ENCODE results near the gene APBA2.

The APBA2 gene

DNA sequence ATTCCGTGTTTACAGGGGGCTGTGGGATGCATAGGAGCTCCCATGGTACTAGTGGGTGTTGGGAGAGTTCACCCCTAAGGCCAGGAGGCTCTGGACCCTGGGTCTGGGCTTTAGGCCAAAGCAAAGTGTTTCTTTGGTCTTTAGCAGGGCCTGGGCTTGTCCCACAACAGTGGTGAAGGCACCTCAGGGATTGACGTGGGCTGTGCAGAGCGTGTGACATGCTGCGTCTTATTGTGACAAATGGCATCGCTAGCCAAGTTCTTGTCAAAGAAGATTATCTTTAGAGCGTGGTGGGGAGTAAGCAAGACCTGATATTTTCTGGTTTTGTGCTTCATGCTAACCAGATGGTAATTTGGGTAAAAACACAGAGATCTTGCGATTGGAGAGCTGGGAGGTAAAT is 170.1 kb downstream of the APBA2 start:
- DNase-seq = no peak
- no peaks in the 10 kb centered on the region for H3K4me1 Mint-ChIP-seq

DNA sequence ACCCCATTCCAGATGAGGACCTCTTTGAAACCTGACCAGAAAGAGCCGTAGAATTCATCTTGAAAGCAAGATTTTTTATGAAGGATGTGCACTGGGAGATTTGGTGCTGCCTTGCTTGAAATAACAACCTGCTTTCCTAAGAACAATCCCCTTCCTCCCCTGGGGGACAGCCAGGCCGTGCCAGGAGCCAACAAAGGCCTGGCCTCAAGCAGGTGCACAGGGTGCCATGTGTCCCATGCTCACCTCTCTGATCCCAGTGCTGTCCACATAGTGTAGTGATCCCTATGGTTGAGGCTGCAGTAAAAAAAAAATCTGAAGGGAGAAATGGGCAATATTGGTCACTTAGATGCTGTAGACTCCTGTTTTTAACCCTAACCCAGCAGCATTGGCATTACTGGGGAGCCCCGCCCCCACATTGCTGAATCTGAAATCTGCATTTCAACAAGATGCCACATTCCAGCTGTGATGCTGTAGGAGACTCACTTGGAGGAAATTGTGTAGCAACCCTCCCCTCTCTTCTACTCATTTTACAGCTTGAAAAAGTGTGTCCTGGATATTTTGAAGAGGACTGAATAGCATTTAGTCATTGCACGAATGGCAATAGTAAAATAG is 171.2 kb downstream of the APBA2 start:
- Mint-ChIP-seq H3K27ac (no peak overlapping the region), H3K36me3 (no peaks in the 10 kb centered on the region), H3K4me3 (no peak overlapping the region), H3K9me3 (peaks cover 0 to 8% of the 10 kb centered on the region in 2 donors), H3K4me1 (no peaks in the 10 kb centered on the region), H3K27me3 (peaks cover 0 to 5% of the 10 kb centered on the region in 2 donors)
- no peak for DNase-seq
- no peak for ATAC-seq (replicated peaks)

More for the DNA sequence above, 170.1 kb downstream of the APBA2 start:
- Mint-ChIP-seq H3K9me3 (peaks cover 0 to 8% of the 10 kb centered on the region in 2 donors), H3K27me3 (no peaks in the 10 kb centered on the region), H3K27ac (no peak overlapping the region), H3K4me3 (no peak overlapping the region), H3K36me3 (no peaks in the 10 kb centered on the region)
- ATAC-seq (replicated peaks) = no peak

DNA sequence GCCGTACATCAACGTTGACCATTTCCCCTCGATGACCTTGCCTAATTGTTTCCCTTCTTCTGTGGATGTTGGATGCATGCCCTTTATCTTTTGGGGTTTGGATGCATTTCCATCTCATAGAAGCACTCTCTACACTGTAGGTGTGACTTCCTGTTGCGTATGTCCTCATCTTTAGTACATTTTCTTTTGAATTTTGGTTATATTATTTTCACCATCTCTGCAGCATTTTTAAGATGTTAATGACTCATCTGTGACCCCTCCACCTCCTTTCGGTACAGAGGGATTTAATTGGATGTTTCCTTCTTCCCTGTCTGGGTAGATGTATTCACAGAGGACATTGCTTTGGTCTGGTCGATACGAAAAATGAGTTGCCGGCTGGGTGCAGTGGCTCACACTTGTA is 172.1 kb downstream of the APBA2 start:
- H3K27me3 Mint-ChIP-seq = peaks cover 0 to 5% of the 10 kb centered on the region in 2 donors
- ATAC-seq (replicated peaks) (no peak), DNase-seq (no peak)
- no peak overlapping the region for H3K4me3 Mint-ChIP-seq
- H3K4me1 Mint-ChIP-seq = no peaks in the 10 kb centered on the region
- H3K36me3 Mint-ChIP-seq = no peaks in the 10 kb centered on the region
- no peak overlapping the region for H3K27ac Mint-ChIP-seq
- peaks cover 0 to 5% of the 10 kb centered on the region in 2 donors for H3K9me3 Mint-ChIP-seq

DNA sequence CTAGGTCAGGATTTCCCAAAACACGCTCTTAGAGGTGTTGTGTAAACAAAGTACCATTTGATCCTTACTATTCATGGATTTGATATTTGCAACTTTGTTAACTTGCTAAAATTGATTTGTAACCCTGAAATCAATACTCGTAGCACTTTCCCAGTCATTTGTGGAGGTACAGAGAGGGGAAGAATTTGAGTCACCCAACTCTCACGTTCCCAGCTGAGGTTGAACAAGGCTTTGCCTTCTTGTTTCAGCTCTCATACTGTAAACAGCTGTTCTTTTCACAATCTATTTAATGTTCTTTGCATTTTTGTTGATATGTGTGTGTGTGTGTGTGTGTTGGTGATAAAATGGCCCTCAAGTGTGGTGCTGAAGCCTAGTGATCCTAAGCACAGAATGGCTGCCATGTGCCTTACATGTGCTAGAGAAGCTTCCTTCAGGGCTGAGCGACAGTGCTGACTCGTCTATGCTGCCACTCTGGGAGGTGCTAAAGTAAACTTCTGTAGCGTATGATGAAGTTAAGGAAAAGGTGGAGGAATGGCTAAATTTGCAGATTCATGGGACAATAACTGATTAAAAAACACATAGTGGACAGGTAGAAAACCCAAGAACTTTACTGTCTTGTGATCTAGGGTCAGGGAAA is 173.2 kb downstream of the APBA2 start:
- peaks cover 0 to 3% of the 10 kb centered on the region in 2 donors for H3K9me3 Mint-ChIP-seq
- H3K27ac Mint-ChIP-seq = no peak overlapping the region
- ATAC-seq (replicated peaks) (no peak), DNase-seq (no peak)
- H3K4me1 Mint-ChIP-seq = no peaks in the 10 kb centered on the region
- H3K27me3 Mint-ChIP-seq = peaks cover 0 to 5% of the 10 kb centered on the region in 2 donors
- H3K4me3 Mint-ChIP-seq = no peak overlapping the region
- H3K36me3 Mint-ChIP-seq = no peaks in the 10 kb centered on the region

DNA sequence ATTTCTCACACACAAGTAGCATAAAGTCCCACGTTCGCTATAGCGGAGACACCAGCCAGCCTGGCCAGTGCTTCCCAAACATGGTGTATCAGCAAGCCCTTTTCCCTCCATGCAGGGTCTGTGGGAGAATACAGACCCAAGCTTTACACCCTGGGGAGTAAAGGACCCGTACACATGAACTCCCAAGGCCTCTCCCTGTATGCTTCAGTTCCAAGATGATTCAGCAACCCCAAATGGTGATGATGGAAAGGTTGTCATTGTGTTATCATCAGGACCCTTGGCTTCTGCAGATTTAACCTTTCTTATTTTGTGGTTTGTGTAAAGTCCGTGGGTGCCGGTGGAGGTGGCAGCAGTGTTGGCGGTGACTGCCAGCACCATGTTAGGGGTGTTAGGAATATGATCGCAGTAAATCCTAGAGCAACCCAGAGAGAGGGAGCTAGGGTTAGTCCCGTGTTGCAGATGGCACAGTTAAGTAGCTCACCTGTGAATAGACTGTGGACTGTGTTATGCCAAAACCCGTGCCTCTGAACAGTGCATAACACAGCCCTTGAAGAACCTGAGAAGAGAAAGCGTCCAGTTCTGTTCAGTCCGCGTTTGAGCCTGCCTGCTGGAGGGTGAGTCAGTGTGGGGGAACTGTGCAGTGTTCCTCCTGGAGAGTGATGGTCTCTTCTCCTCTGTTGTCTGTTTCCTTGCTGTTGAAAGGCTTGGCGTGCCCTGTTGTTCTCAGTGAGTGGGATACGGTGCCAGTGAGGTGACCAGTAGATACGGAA is 174.3 kb downstream of the APBA2 start:
- no peak for ATAC-seq (replicated peaks)
- H3K4me1 Mint-ChIP-seq = no peaks in the 10 kb centered on the region

DNA sequence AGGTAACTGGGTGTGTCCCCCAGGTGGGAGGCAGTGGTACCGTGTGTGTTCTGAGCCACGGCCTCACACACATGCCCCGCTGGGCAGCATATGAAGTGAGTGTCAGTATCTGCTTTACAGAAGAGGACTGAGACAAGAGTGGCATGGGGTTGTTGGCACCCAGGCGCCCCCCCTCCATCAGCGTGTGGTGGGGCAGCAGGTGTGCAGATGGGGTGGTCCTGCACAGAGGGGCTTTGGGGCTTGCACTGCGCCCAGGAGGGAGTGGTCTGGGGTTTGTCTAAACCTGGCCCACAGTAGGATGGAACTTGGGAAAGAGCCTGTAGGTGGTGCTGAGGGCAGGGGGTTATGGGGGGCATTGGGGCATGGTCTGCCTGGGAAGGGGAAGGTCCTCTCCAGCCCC is 176.0 kb downstream of the APBA2 start:
- peaks cover 0 to 5% of the 10 kb centered on the region in 2 donors for H3K27me3 Mint-ChIP-seq
- no peak for ATAC-seq (replicated peaks)
- no peak overlapping the region for H3K27ac Mint-ChIP-seq
- H3K4me1 Mint-ChIP-seq = no peaks in the 10 kb centered on the region
- no peak overlapping the region for H3K4me3 Mint-ChIP-seq
- DNase-seq = no peak
- H3K36me3 Mint-ChIP-seq = no peaks in the 10 kb centered on the region
- peaks cover 0 to 3% of the 10 kb centered on the region in 2 donors for H3K9me3 Mint-ChIP-seq

More for the DNA sequence above, 174.3 kb downstream of the APBA2 start:
- Mint-ChIP-seq H3K4me3 (no peak overlapping the region), H3K9me3 (peaks cover 0 to 3% of the 10 kb centered on the region in 2 donors), H3K36me3 (no peaks in the 10 kb centered on the region), H3K27me3 (peaks cover 0 to 5% of the 10 kb centered on the region in 2 donors), H3K27ac (no peak overlapping the region)
- DNase-seq = no peak

DNA sequence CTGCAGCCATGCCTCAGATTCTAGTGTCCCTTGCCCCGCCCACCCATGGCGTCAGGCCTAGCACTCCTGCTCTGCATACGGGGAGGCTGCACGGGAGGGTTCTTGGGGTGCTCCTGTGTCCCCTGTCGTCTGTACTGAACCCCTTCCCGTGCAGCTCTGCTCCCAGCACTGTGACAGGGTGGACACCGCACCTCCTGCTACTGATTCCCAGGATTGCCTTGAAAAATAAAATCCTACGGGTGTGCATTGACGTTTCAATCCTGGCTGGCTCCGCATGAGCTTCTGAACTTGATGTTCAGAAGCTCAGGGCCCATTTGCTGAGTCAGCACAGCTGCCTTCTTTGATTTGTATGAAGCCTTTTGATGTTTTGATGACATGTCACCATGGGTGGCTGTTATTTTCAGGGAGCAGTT is 176.4 kb downstream of the APBA2 start:
- DNase-seq = no peak
- Mint-ChIP-seq H3K4me3 (no peak overlapping the region), H3K4me1 (no peaks in the 10 kb centered on the region), H3K9me3 (peaks cover 0 to 3% of the 10 kb centered on the region in 2 donors), H3K27me3 (peaks cover 0 to 5% of the 10 kb centered on the region in 2 donors), H3K36me3 (no peaks in the 10 kb centered on the region), H3K27ac (no peak overlapping the region)
- no peak for ATAC-seq (replicated peaks)

DNA sequence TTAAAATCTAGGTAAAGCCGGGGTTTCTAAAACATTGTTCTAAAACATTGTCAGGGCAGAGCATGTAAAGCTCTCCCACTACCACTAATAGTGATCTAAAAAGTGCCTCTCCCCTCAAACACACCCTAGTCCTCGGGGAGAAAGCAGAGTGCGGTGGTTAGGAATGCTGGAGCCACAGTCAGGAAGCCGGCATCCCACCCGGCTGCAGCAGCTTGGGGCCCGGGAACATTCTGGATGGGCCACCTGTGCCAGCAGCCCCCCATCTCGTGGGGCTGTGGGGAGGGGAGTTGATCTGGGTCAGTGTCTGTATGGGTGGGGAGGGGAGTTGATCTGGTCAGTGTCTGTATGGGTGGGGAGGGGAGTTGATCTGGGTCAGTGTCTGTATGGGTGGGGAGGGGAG is 176.9 kb downstream of the APBA2 start:
- no peak for ATAC-seq (replicated peaks)
- H3K27ac Mint-ChIP-seq = no peak overlapping the region
- peaks cover 0 to 5% of the 10 kb centered on the region in 2 donors for H3K27me3 Mint-ChIP-seq
- no peak for DNase-seq
- no peaks in the 10 kb centered on the region for H3K4me1 Mint-ChIP-seq
- peaks cover 0 to 3% of the 10 kb centered on the region in 2 donors for H3K9me3 Mint-ChIP-seq
- no peak overlapping the region for H3K4me3 Mint-ChIP-seq
- H3K36me3 Mint-ChIP-seq = no peaks in the 10 kb centered on the region

DNA sequence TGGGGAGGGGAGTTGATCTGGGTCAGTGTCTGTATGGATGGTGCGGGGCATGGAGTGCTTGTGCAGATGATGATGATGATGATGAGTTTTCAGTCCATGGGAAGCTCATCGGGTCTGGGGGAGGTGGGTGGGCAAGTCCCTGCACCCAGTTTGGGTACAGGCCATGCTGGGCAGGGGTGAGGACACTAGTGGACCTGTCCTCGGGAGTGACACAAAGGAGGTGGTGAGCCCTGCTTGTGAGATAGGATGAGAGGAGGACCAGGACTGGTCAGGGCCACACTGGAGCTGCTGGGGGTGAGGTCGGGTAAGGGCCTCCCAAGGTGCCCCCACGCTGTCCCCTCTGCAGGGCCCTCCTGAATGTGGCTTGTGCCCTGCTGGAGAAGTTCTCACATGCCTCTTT is 177.9 kb downstream of the APBA2 start:
- H3K36me3 Mint-ChIP-seq = no peaks in the 10 kb centered on the region
- no peak overlapping the region for H3K27ac Mint-ChIP-seq
- no peak for DNase-seq
- H3K27me3 Mint-ChIP-seq = peaks cover 0 to 5% of the 10 kb centered on the region in 2 donors
- ATAC-seq (replicated peaks) = no peak
- H3K4me3 Mint-ChIP-seq = no peak overlapping the region
- peaks cover 0 to 2% of the 10 kb centered on the region in 2 donors for H3K9me3 Mint-ChIP-seq
- H3K4me1 Mint-ChIP-seq = no peaks in the 10 kb centered on the region

DNA sequence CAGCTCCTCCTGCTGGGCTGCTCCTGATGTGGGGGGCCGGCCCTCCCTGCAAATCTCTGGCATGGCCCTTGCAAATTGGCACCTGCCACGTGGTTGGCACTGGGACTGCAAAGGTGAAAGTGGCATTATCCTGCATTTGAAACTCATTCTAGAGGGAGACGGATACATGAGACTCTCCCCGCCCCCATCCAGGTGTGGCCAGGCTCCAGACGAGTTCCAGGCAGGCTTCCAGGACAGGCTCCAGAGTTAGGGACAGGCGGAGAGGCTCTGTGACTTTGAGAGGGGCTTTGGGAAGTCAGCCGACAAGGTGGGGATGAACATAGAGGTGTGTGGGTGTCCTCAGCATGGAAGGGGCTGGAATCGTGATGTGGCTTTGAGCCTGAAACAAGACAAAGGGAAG is 178.5 kb downstream of the APBA2 start:
- H3K4me3 Mint-ChIP-seq = no peak overlapping the region
- ATAC-seq (replicated peaks) (no peak), DNase-seq (no peak)
- no peaks in the 10 kb centered on the region for H3K36me3 Mint-ChIP-seq
- H3K9me3 Mint-ChIP-seq = peaks cover 0 to 2% of the 10 kb centered on the region in 2 donors
- no peaks in the 10 kb centered on the region for H3K4me1 Mint-ChIP-seq
- no peak overlapping the region for H3K27ac Mint-ChIP-seq
- H3K27me3 Mint-ChIP-seq = peaks cover 0 to 5% of the 10 kb centered on the region in 2 donors

DNA sequence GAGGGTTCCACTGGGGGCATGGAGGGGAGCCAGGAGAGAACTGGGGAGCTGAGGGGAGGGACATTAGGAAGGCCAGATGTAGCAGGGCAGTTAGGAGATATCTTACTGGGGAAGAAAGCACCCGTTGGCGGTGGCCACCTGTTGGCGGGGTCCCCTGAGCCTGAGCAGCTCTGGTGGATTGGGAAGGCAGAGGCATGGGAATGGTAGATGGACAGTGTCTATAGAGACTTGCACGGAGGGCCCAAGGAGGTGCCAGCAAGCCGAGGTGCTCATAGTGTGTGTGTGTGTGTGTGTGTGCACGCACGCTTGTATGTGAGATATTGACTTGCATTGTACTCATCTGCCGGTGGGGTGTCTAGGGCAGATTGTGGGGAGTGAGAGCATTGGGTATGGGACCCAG is 179.0 kb downstream of the APBA2 start:
- H3K36me3 Mint-ChIP-seq = no peaks in the 10 kb centered on the region
- peaks cover 0 to 5% of the 10 kb centered on the region in 2 donors for H3K27me3 Mint-ChIP-seq
- no peaks in the 10 kb centered on the region for H3K4me1 Mint-ChIP-seq
- no peak for ATAC-seq (replicated peaks)
- no peak for DNase-seq
- no peak overlapping the region for H3K27ac Mint-ChIP-seq
- no peak overlapping the region for H3K4me3 Mint-ChIP-seq
- peaks cover 2 to 6% of the 10 kb centered on the region in 2 donors for H3K9me3 Mint-ChIP-seq

DNA sequence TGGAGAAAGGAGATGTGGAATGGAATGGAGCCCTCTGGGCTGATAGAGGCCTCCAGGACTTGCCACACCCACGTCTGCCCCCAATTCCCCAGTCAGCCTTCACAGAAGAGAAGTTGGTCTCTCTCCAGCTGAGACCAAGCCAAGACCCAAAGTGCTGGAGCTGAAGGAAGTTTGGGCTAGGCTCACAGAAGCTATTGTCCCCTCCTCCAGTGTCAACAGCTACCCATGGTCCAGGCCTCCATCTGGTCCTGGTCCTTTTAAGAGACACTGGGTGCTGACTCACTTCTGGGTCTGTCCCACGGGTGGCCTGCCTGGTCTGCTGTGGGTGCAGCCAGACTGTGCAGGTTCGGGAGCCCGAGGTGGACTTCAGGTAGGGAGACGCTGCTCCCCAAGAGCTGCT is 179.8 kb downstream of the APBA2 start:
- Mint-ChIP-seq H3K27ac (no peak overlapping the region), H3K4me1 (no peaks in the 10 kb centered on the region), H3K4me3 (no peak overlapping the region), H3K36me3 (no peaks in the 10 kb centered on the region), H3K9me3 (peaks cover 4 to 7% of the 10 kb centered on the region in 2 donors), H3K27me3 (peaks cover 0 to 5% of the 10 kb centered on the region in 2 donors)
- DNase-seq (no peak), ATAC-seq (replicated peaks) (no peak)

DNA sequence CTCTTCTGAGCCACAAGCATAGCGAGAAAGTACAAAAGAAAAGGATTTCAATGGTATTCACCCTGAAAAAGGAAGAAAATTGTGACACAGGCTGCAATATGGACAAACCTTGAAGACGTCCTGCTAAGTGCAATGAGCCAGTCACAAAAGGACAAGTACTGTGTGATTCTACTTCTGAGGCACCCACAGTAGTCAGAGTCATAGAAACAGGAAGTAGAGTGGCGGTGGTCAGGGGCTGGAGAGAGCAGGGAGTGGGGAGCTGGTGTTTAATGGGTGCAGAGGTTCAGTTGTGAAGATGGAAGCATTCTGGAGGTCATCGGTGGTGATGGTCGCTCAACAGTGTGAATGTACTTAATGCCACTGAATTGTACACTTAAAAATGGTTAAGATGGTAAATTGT is 180.5 kb downstream of the APBA2 start:
- Mint-ChIP-seq H3K9me3 (peaks cover 4 to 7% of the 10 kb centered on the region in 2 donors), H3K4me1 (no peaks in the 10 kb centered on the region), H3K27ac (no peak overlapping the region), H3K27me3 (peaks cover 0 to 5% of the 10 kb centered on the region in 2 donors), H3K36me3 (no peaks in the 10 kb centered on the region), H3K4me3 (no peak overlapping the region)
- DNase-seq = no peak
- ATAC-seq (replicated peaks) = no peak

DNA sequence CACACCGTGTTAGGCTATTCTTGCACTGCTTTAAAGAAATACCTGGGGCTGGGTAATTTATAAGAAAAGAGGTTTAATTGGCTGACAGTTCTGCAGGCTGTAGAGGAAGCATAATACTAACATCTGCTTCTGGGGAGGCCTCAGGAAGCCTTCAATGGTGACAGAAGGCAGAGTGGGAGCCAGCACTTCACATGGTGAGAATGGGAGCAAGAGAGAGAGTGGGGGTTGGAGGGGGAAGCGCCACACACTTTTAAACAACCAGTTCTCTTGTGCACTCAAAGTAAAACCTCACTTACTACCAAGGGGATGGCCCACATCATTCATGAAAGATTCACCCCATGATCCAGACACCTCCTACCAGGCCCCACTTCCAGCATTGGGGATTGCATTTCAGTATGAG is 181.1 kb downstream of the APBA2 start:
- peaks cover 4 to 7% of the 10 kb centered on the region in 2 donors for H3K9me3 Mint-ChIP-seq
- no peaks in the 10 kb centered on the region for H3K36me3 Mint-ChIP-seq
- DNase-seq (no peak), ATAC-seq (replicated peaks) (no peak)
- H3K4me3 Mint-ChIP-seq = no peak overlapping the region
- no peak overlapping the region for H3K27ac Mint-ChIP-seq
- H3K4me1 Mint-ChIP-seq = no peaks in the 10 kb centered on the region
- H3K27me3 Mint-ChIP-seq = peaks cover 0 to under 1% of the 10 kb centered on the region in 2 donors

DNA sequence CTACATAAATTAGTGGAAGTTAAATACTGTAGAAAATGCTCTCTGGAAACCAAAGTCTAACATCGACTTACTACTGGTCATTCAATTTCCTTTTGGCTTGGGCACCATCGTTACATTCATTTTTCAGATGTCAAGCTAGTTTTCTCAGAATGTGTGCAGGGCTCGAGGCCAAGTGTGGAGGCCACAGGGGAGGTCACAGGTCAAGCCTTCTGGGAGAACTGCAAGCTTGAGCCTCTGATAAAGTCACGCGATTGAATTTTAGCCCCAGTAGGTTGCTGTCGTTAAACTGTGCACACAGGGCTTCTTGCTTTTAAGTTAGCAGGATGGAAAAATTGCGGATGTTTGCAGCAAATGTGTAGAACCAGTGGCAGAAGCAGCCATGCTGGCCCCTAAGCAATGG is 182.2 kb downstream of the APBA2 start:
- Mint-ChIP-seq H3K27ac (no peak overlapping the region), H3K4me1 (no peaks in the 10 kb centered on the region), H3K27me3 (no peaks in the 10 kb centered on the region), H3K9me3 (peaks cover 4 to 7% of the 10 kb centered on the region in 2 donors), H3K4me3 (no peak overlapping the region), H3K36me3 (no peaks in the 10 kb centered on the region)
- no peak for ATAC-seq (replicated peaks)
- DNase-seq = no peak

Measured in stimulated activated naive B cell treated with anti-CD40 and anti-IgM and Interleukin-4, amounts not matched to agents 10 μg/mL and 1 μg/mL and 100 μg/mL, for 72 hours (primary cell).